HG02973 (cell line): Measurements from ENCODE around the gene DNAJC2.
"Not testable (repeated sequence)": the region's sequence is repeated elsewhere in the genome, so short reads cannot be mapped to it uniquely, and the experiment has no call there.

Source experiments
- ATAC-seq: cut with Tn5 transposase; IDR thresholded peaks from one replicate; pipeline ENCODE4 v1.9.1; 2021; ENCODE audit warnings: moderate library complexity; ENCODE audit not compliant: unreplicated experiment

The DNAJC2 gene

DNA sequence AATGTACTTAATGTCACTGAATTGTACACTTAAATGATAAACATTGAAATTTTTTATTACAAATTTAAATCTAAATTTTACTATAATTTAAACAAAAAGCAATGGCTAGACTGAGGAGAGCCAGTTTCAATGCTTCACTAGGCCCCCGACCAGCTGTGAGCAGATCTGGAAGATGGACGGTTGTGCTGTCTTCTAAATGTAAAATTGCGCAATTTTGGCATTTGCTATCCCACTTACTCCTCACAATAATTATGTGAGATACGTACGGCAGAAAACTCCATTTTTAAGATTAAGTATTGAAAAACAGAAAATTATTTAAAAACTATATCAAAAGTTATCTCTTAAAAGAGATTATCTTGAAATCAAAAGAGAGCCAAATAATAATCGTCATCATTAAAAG lies 71.2 kb downstream of the DNAJC2 start:
- ATAC-seq = not testable (repeated sequence)

DNA sequence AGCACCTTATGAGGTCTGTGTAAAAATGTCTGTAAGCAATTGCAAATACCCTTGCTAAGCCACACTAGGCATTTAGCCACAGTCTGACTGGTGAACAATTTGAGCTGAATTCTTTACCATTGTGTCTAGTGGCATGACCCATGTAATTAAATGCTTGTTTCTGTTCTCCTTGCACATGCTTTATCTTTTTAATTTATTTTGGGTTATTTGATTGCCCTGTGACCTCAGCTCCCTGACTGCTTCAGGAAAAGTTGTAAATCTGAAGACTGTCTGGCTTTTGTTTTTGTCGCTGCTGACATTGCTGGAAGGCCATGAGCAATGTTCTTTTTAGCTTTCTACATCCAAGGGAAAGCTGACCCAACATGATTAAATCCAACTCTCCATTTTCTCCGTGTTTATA lies 78.3 kb downstream of the DNAJC2 start:
- not testable (repeated sequence) for ATAC-seq

DNA sequence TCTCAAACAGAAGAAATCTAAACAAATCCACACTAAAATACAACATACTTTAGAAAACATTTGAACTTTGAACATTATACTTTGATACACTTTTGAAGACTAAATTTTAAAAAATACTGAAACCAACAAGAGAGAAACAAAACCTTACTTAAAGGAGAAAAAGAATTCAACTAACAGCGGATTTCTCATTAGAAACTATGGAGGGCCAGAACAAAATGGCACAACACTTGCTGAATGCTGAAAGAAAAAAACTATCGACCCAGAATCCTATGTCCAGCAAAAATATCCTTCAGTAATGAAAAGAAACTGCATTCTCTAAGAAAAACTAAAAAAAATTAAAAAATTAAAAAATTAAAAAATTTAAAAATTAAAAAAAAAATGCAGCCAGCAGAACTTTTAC lies 80.5 kb downstream of the DNAJC2 start:
- ATAC-seq = not testable (repeated sequence)
